GM19238 (cell line): ENCODE results near the gene PTPN9.
A peak's percentile ranks its signal among the peaks of the same experiment; 100 is the strongest.
"Not testable (repeated sequence)": the region's sequence is repeated elsewhere in the genome, so short reads cannot be mapped to it uniquely, and the experiment has no call there.

Experiments
- DNase-seq: peaks from one replicate; pipeline ENCODE4 v3.0.0; 2011; ENCODE audit warnings: low spot score; ENCODE audit not compliant: insufficient read length

PTPN9 gene

GRCh38 chr15:75578948-75579920 is at the start of gene PTPN9:
TSS of gene PTPN9 (minus strand) at chr15:75579315. CDS start at chr15:75578776, 539 bp downstream.
- peak; percentile 67 for DNase-seq

GRCh38 chr15:75625542-75626347 is 46.6 kb upstream of the PTPN9 start, which contains the start of gene SNUPN:
TSS of gene SNUPN (minus strand) at chr15:75625725. CDS start at chr15:75621051, 4,674 bp downstream.
- peak; percentile 98 for DNase-seq

- no peak for DNase-seq
Measured at GRCh38 chr15:75622505-75622904, 43.4 kb upstream of the PTPN9 start.

- DNase-seq: no peak
Measured at GRCh38 chr15:75620841-75621391, 41.8 kb upstream of the PTPN9 start.

- DNase-seq: no peak
Measured at GRCh38 chr15:75620058-75620820, 41.1 kb upstream of the PTPN9 start.

GRCh38 chr15:75616766-75617165 is 37.7 kb upstream of the PTPN9 start:
- DNase-seq: no peak

GRCh38 chr15:75606711-75607699 is 27.9 kb upstream of the PTPN9 start:
- DNase-seq: no peak

GRCh38 chr15:75606026-75606425 is 26.9 kb upstream of the PTPN9 start:
- DNase-seq: no peak

GRCh38 chr15:75599401-75599800 is 20.3 kb upstream of the PTPN9 start:
- DNase-seq: no peak

GRCh38 chr15:75598361-75598760 is 19.2 kb upstream of the PTPN9 start:
- DNase-seq: no peak

GRCh38 chr15:75597667-75598341 is 18.7 kb upstream of the PTPN9 start:
- DNase-seq: no peak

GRCh38 chr15:75596703-75597345 is 17.7 kb upstream of the PTPN9 start:
- no peak for DNase-seq

GRCh38 chr15:75594276-75594675 is 15.2 kb upstream of the PTPN9 start:
- no peak for DNase-seq

- DNase-seq: no peak
Measured at GRCh38 chr15:75591655-75592364, 12.7 kb upstream of the PTPN9 start.

GRCh38 chr15:75590239-75590638 is 11.1 kb upstream of the PTPN9 start:
- DNase-seq: no peak

GRCh38 chr15:75589071-75589470 is 10.0 kb upstream of the PTPN9 start:
- DNase-seq: no peak

GRCh38 chr15:75586422-75586821 is 7.3 kb upstream of the PTPN9 start:
- DNase-seq: not testable (repeated sequence)

GRCh38 chr15:75584121-75584520 is 5.0 kb upstream of the PTPN9 start:
- DNase-seq: no peak
